Keratinocyte (primary cell): ENCODE results near the gene RIC3. TPM values are rescaled to one million over a fixed set of nuclear protein-coding genes. Genes with fewer than 3 reads are reported as not detected.

ENCODE experiments used
- DNase-seq: peaks from one replicate; pipeline ENCODE4 v3.0.0-alpha.2; 2011; ENCODE audit warnings: low read depth, missing footprints, low spot score
- FAIRE-seq: peaks from 2 replicates; lab custom pipeline; 2011; peaks lifted over from hg19 to GRCh38; lab: Jason Lieb, UNC
- H2AFZ ChIP-seq: 2 replicates; pipeline ENCODE4 v1.6.0; 2012; ENCODE audit warnings: low read length, control low read depth, inconsistent platforms; ENCODE audit not compliant: control insufficient read depth
- H3K27ac ChIP-seq: 2 replicates; pipeline ENCODE4 v1.5.1; 2011; ENCODE audit warnings: low read length; ENCODE audit not compliant: control insufficient read depth, insufficient read depth
- H3K27me3 ChIP-seq: 3 replicates; pipeline ENCODE4 v1.6.0; 2011; ENCODE audit warnings: low read length; ENCODE audit not compliant: control insufficient read depth, insufficient read depth; ENCODE audit errors: extremely low read depth
- H3K36me3 ChIP-seq, 2 experiments: 2 replicates in 1 of 2; 3 replicates in 1 of 2; pipeline ENCODE4 v1.5.1; 2011; ENCODE audit warnings: low read length in 2 of 2, mild to moderate bottlenecking in 1 of 2; ENCODE audit not compliant: control insufficient read depth in 2 of 2, insufficient read depth in 2 of 2; ENCODE audit errors: extremely low read depth in 1 of 2
- H3K4me1 ChIP-seq: 3 replicates; pipeline ENCODE4 v1.5.1; 2011; ENCODE audit warnings: low read length; ENCODE audit not compliant: control insufficient read depth, insufficient read depth; ENCODE audit errors: extremely low read depth
- H3K4me2 ChIP-seq: 3 replicates; pipeline ENCODE4 v1.6.0; 2011; ENCODE audit warnings: low read depth, low read length; ENCODE audit not compliant: control insufficient read depth, insufficient read depth; ENCODE audit errors: extremely low read depth
- H3K4me3 ChIP-seq, 3 experiments: fragments of 200-600 bp in 1 of 3; sonication (generic) in 1 of 3; 2 replicates in 2 of 3; 3 replicates in 1 of 3; pipeline ENCODE4 v1.5.1; 2011 to 2016; ENCODE audit warnings: low read length in 3 of 3, mild to moderate bottlenecking in 3 of 3, control low read depth in 2 of 3, inconsistent platforms in 1 of 3, low read depth in 1 of 3, mixed read lengths in 1 of 3, mixed run types in 1 of 3, moderate library complexity in 1 of 3; ENCODE audit not compliant: control insufficient read depth in 2 of 3, insufficient read depth in 2 of 3; ENCODE audit errors: extremely low read depth in 1 of 3
- H3K79me2 ChIP-seq: 2 replicates; pipeline ENCODE4 v1.6.0; 2012; ENCODE audit warnings: low read length; ENCODE audit not compliant: control insufficient read depth, insufficient read depth
- H3K9ac ChIP-seq: 3 replicates; pipeline ENCODE4 v1.6.0; 2011; ENCODE audit warnings: low read length; ENCODE audit not compliant: control insufficient read depth, insufficient read depth; ENCODE audit errors: extremely low read depth
- H3K9me1 ChIP-seq: 3 replicates; pipeline ENCODE4 v1.6.0; 2011; ENCODE audit warnings: low read length; ENCODE audit not compliant: control insufficient read depth, insufficient read depth; ENCODE audit errors: extremely low read depth
- H3K9me3 ChIP-seq: 2 replicates; pipeline ENCODE4 v1.5.1; 2012; ENCODE audit warnings: low read depth, low read length; ENCODE audit not compliant: control insufficient read depth
- H4K20me1 ChIP-seq: 3 replicates; pipeline ENCODE4 v1.6.0; 2011; ENCODE audit warnings: low read length; ENCODE audit not compliant: control insufficient read depth, insufficient read depth; ENCODE audit errors: extremely low read depth
- CTCF ChIP-seq, 3 experiments: IDR thresholded peaks in 1 of 3; conservative IDR thresholded peaks in 1 of 3; optimal IDR thresholded peaks in 1 of 3; 2 replicates in 2 of 3; 3 replicates in 1 of 3; pipeline versions ENCODE3 to v1.5.1; 2011; ENCODE audit warnings: low read length in 3 of 3, mild to moderate bottlenecking in 3 of 3, moderate library complexity in 2 of 3, control low read depth in 1 of 3, inconsistent platforms in 1 of 3; ENCODE audit not compliant: insufficient read depth in 2 of 3; ENCODE audit errors: extremely low read depth in 1 of 3
- EZH2 ChIP-seq: IDR thresholded peaks from one replicate; pipeline ENCODE4 v1.6.1; 2012; ENCODE audit warnings: inconsistent platforms, mild to moderate bottlenecking, low read length, moderate library complexity
- dilution Hi-C: fragments of 300-500 bp; cut with MboI; formaldehyde crosslinking; loops from one replicate; pipeline ENCODE4 v1.7.0; 2020; ENCODE audit warnings: low sequenced_read_pairs; ENCODE audit not compliant: extremely low pct_ligation_motif_present
- polyA plus RNA-seq, 5 experiments: library from polyadenylated mRNA; depleted of rRNA in 3 of 5; stranded (reverse) in 3 of 5; stranded (forward) in 1 of 5; unstranded in 1 of 5; fragments of >200 nt; gene quantifications; 1 replicate in 1 of 5; 2 replicates in 3 of 5; 3 replicates in 1 of 5; pipeline versions ENCODE4 v1.2.1 to v1.2.3, GENCODE V29; 2011 to 2012; ENCODE audit warnings: missing spikeins in 2 of 5, low read depth in 1 of 5, low replicate concordance in 1 of 5

Gene RIC3
- polyA plus RNA-seq, 1 donor (not counting 4 experiments of a cell fraction or from before 2014, with no cell fraction given): 2.5 TPM

GRCh38 chr11:8102965-8103364 lies 65.9 kb downstream of the RIC3 start:
- no peaks in the 10 kb centered on the region for H3K79me2 ChIP-seq
- H3K9ac ChIP-seq: no peak overlapping the region
- no peak overlapping the region for H2AFZ ChIP-seq
- H3K4me2 ChIP-seq: no peak overlapping the region
- no peaks in the 10 kb centered on the region for H3K9me3 ChIP-seq
- DNase-seq (no peak), FAIRE-seq (no peak)
- peaks cover 9% of the 10 kb centered on the region for H3K4me1 ChIP-seq
- dilution Hi-C loops: no loop called here
- TF ChIP-seq EZH2 (no peak), CTCF (optimal IDR thresholded peaks at IDR 0.05 in 1 of 3, IDR thresholded peaks at IDR 0.05 in 1 of 3, conservative IDR thresholded peaks at IDR 0.05 in 1 of 3; ENCODE audit: extremely low read depth in 1 of 3, insufficient read depth in 2 of 3, low read length in 3 of 3) (no peak)
- H3K4me3 ChIP-seq: no peak overlapping the region
- no peaks in the 10 kb centered on the region for H3K9me1 ChIP-seq
- H3K27ac ChIP-seq: no peak overlapping the region
- no peaks in the 10 kb centered on the region for H3K27me3 ChIP-seq
- no peaks in the 10 kb centered on the region for H4K20me1 ChIP-seq
- no peaks in the 10 kb centered on the region for H3K36me3 ChIP-seq

GRCh38 chr11:8102296-8102915 lies 66.4 kb downstream of the RIC3 start:
- no peaks in the 10 kb centered on the region for H4K20me1 ChIP-seq
- H3K9me1 ChIP-seq: no peaks in the 10 kb centered on the region
- no peak overlapping the region for H3K9ac ChIP-seq
- no peaks in the 10 kb centered on the region for H3K9me3 ChIP-seq
- dilution Hi-C loops: no loop called here
- TF ChIP-seq EZH2 (no peak), CTCF (optimal IDR thresholded peaks at IDR 0.05 in 1 of 3, IDR thresholded peaks at IDR 0.05 in 1 of 3, conservative IDR thresholded peaks at IDR 0.05 in 1 of 3; ENCODE audit: extremely low read depth in 1 of 3, insufficient read depth in 2 of 3, low read length in 3 of 3) (no peak)
- H3K4me1 ChIP-seq: peaks cover 9% of the 10 kb centered on the region
- H3K4me3 ChIP-seq: no peak overlapping the region
- H2AFZ ChIP-seq: no peak overlapping the region
- DNase-seq (no peak), FAIRE-seq (no peak)
- no peaks in the 10 kb centered on the region for H3K79me2 ChIP-seq
- no peak overlapping the region for H3K4me2 ChIP-seq
- H3K27ac ChIP-seq: no peak overlapping the region
- no peaks in the 10 kb centered on the region for H3K27me3 ChIP-seq
- H3K36me3 ChIP-seq: no peaks in the 10 kb centered on the region
